Activated CD4-positive, alpha-beta T cell treated with anti-CD3 and anti-CD28 coated beads, Interleukin-2, amount 10 ng/mL, durations not matched to agents 24 days and 14 days (primary cell): Measurements from ENCODE around the gene CARTPT. TPM values are rescaled to one million over a fixed set of nuclear protein-coding genes. Genes with fewer than 3 reads are reported as not detected.

Source experiments
- DNase-seq: peaks from one replicate; pipeline ENCODE4 v3.0.0; 2022
- H3K27ac Mint-ChIP-seq: one replicate; pipeline ENCODE4 v1.8.0; 2022; ENCODE audit warnings: mild to moderate bottlenecking, mixed read lengths
- H3K27me3 Mint-ChIP-seq: one replicate; pipeline ENCODE4 v1.8.0; 2022; ENCODE audit warnings: mixed read lengths
- H3K36me3 Mint-ChIP-seq: one replicate; pipeline ENCODE4 v1.8.0; 2022; ENCODE audit warnings: low read depth, mild to moderate bottlenecking, mixed read lengths
- H3K4me1 Mint-ChIP-seq: one replicate; pipeline ENCODE4 v1.8.0; 2021; ENCODE audit warnings: mixed read lengths
- H3K4me3 Mint-ChIP-seq: one replicate; pipeline ENCODE4 v1.8.0; 2022; ENCODE audit warnings: mild to moderate bottlenecking, moderate library complexity, mixed read lengths
- H3K9me3 Mint-ChIP-seq: one replicate; pipeline ENCODE4 v1.8.0; 2021; ENCODE audit warnings: mixed read lengths
- intact Hi-C: fragments of 100-400 bp; cut with micrococcal nuclease; formaldehyde crosslinking; loops from one replicate; pipeline ENCODE4 v1.15.1; 2023
- total RNA-seq: library from RNA; stranded (reverse); gene quantifications from 2 replicates; pipeline ENCODE4 v1.2.3, GENCODE V29; 2022

The CARTPT gene
- total RNA-seq, 1 donor from 2014 or later = not detected

DNA sequence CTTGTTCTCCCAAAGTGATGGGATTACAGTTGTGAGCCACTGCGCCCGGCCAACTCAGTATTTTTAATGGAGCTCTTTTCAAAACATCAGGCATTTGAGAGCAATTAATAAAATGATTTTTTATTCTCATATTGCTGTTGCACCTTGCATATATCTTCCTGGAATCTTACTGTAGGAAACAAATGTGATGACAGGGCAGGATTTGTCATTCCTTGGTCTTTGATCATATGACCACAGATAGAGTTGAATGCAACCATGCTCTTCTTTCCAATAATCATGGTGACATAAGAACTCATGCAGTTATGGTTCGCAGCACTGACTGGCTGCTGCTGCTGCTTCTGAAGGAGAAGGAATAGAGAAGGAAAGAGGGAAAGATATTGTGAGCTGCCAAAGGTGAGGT is 28.1 kb downstream of the CARTPT start:
- no peak for DNase-seq
- Mint-ChIP-seq H3K27me3 (peaks cover 2% of the 10 kb centered on the region), H3K9me3 (no peaks in the 10 kb centered on the region), H3K27ac (no peak overlapping the region), H3K4me1 (no peaks in the 10 kb centered on the region), H3K36me3 (no peaks in the 10 kb centered on the region), H3K4me3 (no peak overlapping the region)
- intact Hi-C loops = no loop called here

DNA sequence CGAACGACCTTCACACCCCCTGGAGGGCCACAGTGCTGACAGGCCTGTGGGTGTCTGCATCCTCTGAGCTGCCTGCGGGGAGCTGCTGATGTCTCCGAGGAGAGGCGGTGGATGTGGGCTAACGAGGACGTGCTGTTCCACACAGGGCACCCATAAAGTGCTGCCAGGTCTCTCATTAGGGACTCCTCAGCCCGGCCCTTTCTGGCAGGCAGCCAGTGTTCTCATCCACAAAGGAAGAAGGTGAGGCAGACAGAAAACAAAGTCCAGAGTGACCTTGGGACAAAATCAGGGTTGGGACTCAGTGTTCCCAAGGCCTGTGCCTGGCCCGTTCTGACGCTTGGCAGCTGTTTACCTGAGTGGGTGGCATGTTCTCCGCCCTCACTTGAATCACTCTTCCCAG is 29.3 kb downstream of the CARTPT start:
- H3K9me3 Mint-ChIP-seq = no peaks in the 10 kb centered on the region
- no peak overlapping the region for H3K27ac Mint-ChIP-seq
- intact Hi-C loops = no loop called here
- no peaks in the 10 kb centered on the region for H3K27me3 Mint-ChIP-seq
- no peaks in the 10 kb centered on the region for H3K4me1 Mint-ChIP-seq
- no peak overlapping the region for H3K4me3 Mint-ChIP-seq
- DNase-seq = peak; percentile 46
- H3K36me3 Mint-ChIP-seq = no peaks in the 10 kb centered on the region

DNA sequence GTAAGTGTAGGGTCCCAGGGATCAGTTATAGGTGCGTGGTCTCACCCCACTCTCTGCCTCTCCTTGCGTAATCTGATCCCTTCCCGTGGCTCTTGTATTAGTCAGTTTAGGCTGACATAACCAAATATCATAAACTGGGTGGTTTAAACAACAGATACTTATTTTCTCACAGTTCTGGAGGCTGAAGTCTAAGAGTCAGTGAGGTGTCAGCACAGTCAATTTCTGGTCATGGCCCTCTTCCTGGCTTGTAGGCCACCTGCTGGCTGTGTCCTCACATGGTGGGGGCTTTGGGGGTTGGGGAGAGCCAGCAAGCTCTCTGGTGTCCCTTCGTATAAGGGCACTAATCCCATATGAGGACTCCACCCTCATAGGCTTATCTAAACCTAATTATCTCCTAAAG is 32.3 kb downstream of the CARTPT start:
- DNase-seq = no peak
- Mint-ChIP-seq H3K9me3 (no peaks in the 10 kb centered on the region), H3K36me3 (no peaks in the 10 kb centered on the region), H3K4me1 (no peaks in the 10 kb centered on the region), H3K27ac (no peak overlapping the region), H3K27me3 (peaks cover 4% of the 10 kb centered on the region), H3K4me3 (no peak overlapping the region)
- intact Hi-C loops = loop anchor here (10.0 kb wide), 1 partner anchor 197 kb away; no protein-coding TSS in a partner anchor

DNA sequence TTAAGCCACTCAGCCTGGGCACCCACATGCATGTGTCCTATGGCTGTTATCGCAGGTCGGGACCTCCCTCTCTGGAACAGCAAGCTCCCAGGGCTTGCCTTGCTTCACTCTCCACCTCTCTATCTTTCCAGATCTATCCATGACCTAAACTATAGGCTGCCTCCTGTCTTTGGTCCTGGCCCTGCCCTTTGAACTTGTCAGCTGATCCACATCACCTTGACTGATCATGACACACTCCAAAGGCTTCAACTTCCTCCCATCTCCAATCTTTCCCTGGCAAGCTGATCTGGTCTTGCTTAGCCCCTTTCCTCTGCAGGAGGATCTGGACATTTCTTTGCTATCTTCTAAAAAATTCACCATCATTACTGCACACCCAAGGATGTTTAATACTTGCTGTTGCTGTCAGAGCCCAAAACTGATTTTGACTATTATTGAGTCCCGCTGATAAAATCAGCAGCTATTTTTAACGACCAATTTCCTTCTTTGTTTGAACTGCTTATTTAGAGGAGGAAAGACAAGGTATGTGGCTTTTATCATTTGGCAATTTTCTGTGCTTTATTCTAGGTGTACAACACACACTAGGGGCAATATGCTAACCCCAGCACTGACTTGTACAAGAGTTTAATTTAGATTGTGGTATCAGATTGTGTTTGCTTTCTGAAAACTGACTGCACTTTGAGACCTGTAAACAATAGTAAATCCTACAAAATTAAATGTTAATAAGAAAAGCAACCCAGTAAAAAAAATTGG is 33.5 kb downstream of the CARTPT start:
- Mint-ChIP-seq H3K4me1 (no peaks in the 10 kb centered on the region), H3K27me3 (peaks cover 4% of the 10 kb centered on the region), H3K27ac (no peak overlapping the region), H3K9me3 (no peaks in the 10 kb centered on the region), H3K4me3 (no peak overlapping the region), H3K36me3 (no peaks in the 10 kb centered on the region)
- DNase-seq = no peak
- intact Hi-C loops = loop anchor here (10.0 kb wide), 1 partner anchor 198 kb away; no protein-coding TSS in a partner anchor

DNA sequence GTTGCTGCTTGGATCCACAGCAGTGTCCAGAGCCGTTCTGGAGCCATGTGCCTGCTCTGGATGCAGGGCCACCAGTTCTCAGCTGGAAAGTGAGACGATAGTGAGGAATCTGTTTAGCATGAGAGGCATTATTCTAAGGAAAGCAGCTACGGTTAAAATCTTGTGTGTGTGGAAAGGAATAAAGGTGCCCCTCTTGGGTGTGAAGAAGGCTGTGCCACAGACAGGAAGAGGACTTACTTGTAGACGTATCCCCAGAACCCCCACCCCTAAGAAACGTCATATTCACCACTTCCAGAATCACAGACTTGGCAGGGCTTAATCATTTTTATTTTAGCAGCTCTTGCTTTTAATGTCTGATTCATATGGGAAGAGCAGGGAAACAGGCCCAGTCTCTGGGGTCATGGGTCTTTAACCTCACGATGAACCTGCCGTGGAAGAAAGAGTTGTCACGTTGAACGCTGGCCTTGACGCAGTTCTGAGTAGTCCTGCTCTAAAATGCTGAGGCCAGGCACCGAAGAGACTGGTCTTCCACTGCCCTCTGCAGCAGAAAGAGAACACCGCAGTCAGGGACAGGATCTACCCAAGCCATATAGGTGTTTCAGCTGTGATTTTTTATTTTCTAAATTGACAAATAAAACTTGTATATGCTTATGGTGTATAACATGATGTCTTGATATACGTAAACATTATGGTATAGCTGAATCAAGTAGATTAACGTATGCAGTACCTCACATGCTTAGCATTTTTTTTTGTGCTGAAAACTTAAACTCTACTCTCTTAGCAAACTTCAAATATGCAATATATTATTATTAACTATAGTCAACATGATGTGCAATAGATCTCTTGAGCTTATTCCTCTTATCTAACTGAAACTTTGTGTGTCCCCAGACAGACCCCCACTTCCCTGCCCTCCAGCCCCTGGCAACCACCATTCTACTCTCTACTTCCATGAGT is 38.8 kb downstream of the CARTPT start:
- peaks cover 4% of the 10 kb centered on the region for H3K27me3 Mint-ChIP-seq
- H3K27ac Mint-ChIP-seq = no peak overlapping the region
- H3K4me1 Mint-ChIP-seq = no peaks in the 10 kb centered on the region

DNA sequence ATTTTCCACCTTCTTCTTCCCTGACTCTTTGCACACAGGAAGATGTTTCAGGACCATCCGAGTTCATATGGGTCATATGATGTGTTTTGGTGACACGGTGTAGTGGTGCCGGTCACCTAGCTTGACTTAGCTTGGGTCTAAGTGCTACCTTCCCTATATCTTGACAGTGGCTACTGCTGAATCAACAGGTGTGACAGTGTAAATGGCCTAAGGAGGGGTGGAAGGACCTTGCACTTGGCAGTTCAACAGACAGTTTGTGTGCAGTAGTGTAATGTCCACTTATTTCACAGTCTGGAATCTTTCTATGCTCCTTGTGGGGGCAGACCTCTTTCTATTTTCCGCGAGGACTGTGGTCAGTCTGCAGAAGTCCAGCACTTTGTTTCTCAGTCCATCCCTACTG is 43.8 kb downstream of the CARTPT start:
- no peak overlapping the region for H3K27ac Mint-ChIP-seq
- intact Hi-C loops = no loop called here
- peaks cover 6% of the 10 kb centered on the region for H3K27me3 Mint-ChIP-seq
- H3K9me3 Mint-ChIP-seq = no peaks in the 10 kb centered on the region
- H3K4me3 Mint-ChIP-seq = no peak overlapping the region
- H3K4me1 Mint-ChIP-seq = no peaks in the 10 kb centered on the region
- no peaks in the 10 kb centered on the region for H3K36me3 Mint-ChIP-seq
- DNase-seq = no peak

More for the DNA sequence above, 38.8 kb downstream of the CARTPT start:
- Mint-ChIP-seq H3K4me3 (peak overlapping the region; percentile 22), H3K9me3 (no peaks in the 10 kb centered on the region), H3K36me3 (no peaks in the 10 kb centered on the region)
- DNase-seq = peak; percentile 79
- intact Hi-C loops = loop anchor here (1.0 to 10.0 kb wide), 3 partner anchors 203 to 301 kb away; partner anchors contain the start of gene BDP1

DNA sequence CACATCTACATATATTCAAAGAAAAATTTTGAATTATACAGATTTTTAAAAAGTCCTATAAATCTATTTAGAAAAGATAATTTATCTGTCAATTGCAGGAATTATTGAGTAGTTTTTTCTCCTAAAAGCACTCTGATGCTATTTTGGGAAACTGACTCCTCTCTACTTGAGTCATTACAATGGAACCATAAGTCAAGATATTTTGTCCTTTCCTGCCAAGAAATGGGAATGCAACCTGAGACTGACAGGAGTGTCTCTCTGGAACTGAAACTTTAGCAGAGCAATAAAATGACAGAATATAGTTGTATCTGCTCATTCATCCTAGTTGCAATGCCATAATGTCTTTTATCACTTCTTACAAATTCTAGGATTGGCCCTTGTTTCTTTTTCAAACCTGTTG is 48.6 kb downstream of the CARTPT start:
- Mint-ChIP-seq H3K27me3 (peaks cover 24% of the 10 kb centered on the region), H3K4me1 (peaks cover 2% of the 10 kb centered on the region), H3K36me3 (no peaks in the 10 kb centered on the region), H3K4me3 (no peak overlapping the region), H3K27ac (no peak overlapping the region), H3K9me3 (no peaks in the 10 kb centered on the region)
- intact Hi-C loops = no loop called here
- DNase-seq = no peak

DNA sequence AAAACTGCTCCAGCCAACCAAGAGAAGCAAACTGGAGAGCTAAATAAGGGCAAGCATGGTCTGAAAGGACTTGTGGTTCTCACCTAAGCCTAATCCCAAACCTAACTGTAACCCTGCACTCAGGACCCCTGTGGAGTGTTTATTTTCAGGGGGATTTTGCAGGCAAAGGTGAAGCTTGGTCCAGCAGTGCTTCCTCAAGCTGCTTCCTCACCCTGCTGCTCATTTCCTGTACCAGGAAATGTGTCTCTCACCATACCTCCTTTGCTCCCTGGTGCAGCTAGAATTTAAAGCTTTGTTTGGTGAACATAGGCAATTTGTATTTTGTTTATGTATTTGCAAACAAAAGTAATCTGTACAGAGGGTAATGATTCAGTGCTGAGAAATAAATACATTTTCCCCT is 50.2 kb downstream of the CARTPT start:
- H3K27ac Mint-ChIP-seq = no peak overlapping the region

DNA sequence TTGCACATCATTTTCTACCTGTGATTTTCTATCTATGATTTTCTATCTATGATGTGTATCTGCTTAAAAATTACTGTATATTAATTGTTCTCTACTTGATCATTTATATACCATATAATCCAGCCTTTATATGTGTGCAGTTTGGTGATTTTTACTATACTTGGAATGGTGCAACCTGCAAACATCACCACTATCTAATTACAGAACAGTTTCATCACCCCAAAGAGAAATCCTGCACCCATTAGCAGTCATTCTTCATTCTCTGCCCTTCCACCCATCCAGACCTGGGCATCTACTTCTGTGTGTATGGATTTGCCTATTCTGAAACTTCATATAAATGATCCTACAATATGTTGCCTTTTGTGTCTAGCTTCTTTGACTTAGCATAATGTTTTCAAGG is 51.3 kb downstream of the CARTPT start:
- H3K4me1 Mint-ChIP-seq = peaks cover 2% of the 10 kb centered on the region
- H3K36me3 Mint-ChIP-seq = no peaks in the 10 kb centered on the region
- H3K27ac Mint-ChIP-seq = no peak overlapping the region
- DNase-seq = no peak
- H3K4me3 Mint-ChIP-seq = no peak overlapping the region
- intact Hi-C loops = no loop called here
- peaks cover 36% of the 10 kb centered on the region for H3K27me3 Mint-ChIP-seq
- no peaks in the 10 kb centered on the region for H3K9me3 Mint-ChIP-seq

More for the DNA sequence above, 50.2 kb downstream of the CARTPT start:
- Mint-ChIP-seq H3K4me1 (peaks cover 2% of the 10 kb centered on the region), H3K9me3 (no peaks in the 10 kb centered on the region), H3K36me3 (no peaks in the 10 kb centered on the region), H3K27me3 (peaks cover 36% of the 10 kb centered on the region), H3K4me3 (no peak overlapping the region)
- intact Hi-C loops = no loop called here
- no peak for DNase-seq

Other genes with a start within 250 kb of the CARTPT start
- gene MCCC2, start 131.9 kb upstream of the CARTPT start, total RNA-seq = 58.7 and 58.9 TPM in 2 replicates